OCI-LY7 (cell line): ENCODE measurements around the gene CALN1.

ENCODE experiments used
- EZH2phosphoT487 ChIP-seq: fragments of 200-600 bp; sonication (generic); IDR thresholded peaks from 2 replicates; pipeline ENCODE4 v1.6.1; 2018; ENCODE audit warnings: low read depth, borderline replicate concordance, mild to moderate bottlenecking, mixed run types, antibody characterized with exemption, low read length, moderate library complexity, mixed read lengths
- TF ChIP-seq, protein P1 (sequence below): fragments of 200-600 bp; sonication (generic); conservative IDR thresholded peaks from 2 replicates; pipeline ENCODE4 v1.5.1; 2014; ENCODE audit warnings: mild to moderate bottlenecking, antibody characterized with exemption, low read length, moderate library complexity, mixed read lengths

DNA sequence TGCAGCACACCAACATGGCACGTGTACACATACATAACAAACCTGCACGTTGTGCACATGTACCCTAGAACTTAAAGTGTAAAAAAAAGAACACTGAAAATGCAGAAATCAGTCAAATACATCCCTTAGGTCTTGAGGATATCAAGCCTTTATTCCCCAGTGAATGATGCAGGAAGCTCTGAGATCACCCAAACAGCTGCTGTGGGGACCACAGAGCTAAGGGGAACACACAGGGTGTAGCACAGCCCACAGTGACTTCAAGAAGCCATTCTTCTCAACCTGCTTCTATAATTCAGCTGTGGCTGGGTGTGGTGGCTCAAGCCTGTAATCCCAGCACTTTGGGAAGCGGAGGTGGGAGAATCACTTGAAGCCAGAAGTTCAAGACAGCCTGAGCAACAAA, 314.9 kb downstream of the CALN1 start:
- TF ChIP-seq, protein P1, sequence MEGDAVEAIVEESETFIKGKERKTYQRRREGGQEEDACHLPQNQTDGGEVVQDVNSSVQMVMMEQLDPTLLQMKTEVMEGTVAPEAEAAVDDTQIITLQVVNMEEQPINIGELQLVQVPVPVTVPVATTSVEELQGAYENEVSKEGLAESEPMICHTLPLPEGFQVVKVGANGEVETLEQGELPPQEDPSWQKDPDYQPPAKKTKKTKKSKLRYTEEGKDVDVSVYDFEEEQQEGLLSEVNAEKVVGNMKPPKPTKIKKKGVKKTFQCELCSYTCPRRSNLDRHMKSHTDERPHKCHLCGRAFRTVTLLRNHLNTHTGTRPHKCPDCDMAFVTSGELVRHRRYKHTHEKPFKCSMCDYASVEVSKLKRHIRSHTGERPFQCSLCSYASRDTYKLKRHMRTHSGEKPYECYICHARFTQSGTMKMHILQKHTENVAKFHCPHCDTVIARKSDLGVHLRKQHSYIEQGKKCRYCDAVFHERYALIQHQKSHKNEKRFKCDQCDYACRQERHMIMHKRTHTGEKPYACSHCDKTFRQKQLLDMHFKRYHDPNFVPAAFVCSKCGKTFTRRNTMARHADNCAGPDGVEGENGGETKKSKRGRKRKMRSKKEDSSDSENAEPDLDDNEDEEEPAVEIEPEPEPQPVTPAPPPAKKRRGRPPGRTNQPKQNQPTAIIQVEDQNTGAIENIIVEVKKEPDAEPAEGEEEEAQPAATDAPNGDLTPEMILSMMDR: no peak
- TF ChIP-seq EZH2phosphoT487: no peak
